Activated CD4-positive, alpha-beta T cell treated with anti-CD3 and anti-CD28 coated beads, Interleukin-2, amount 50 U/mL, for 48 hours (primary cell): ENCODE data around the gene IGF1R.
A peak's percentile ranks its signal among the peaks of the same experiment; 100 is the strongest.

Source experiments
- DNase-seq, 2 experiments: peaks; one replicate each; pipeline ENCODE4 v3.0.0-alpha.2; 2020

IGF1R gene

GRCh38 chr15:98865397-98866339, 217.3 kb downstream of the IGF1R start:
- DNase-seq = peak; percentile 74 to 76

- no peak for DNase-seq
These were observed 218.2 kb downstream of the IGF1R start for GRCh38 chr15:98866511-98866910.

GRCh38 chr15:98868564-98868963, 220.2 kb downstream of the IGF1R start:
- no peak for DNase-seq

- DNase-seq = no peak
These were observed 222.4 kb downstream of the IGF1R start for GRCh38 chr15:98870788-98871187.

GRCh38 chr15:98872774-98873173, 224.4 kb downstream of the IGF1R start:
- DNase-seq = no peak

- no peak for DNase-seq
These were observed 225.3 kb downstream of the IGF1R start for GRCh38 chr15:98873441-98874218.

- DNase-seq = no peak
These were observed 226.0 kb downstream of the IGF1R start for GRCh38 chr15:98874370-98874769.

- no peak for DNase-seq
These were observed 226.4 kb downstream of the IGF1R start for GRCh38 chr15:98874773-98875172.

GRCh38 chr15:98875309-98875708, 227.0 kb downstream of the IGF1R start:
- no peak for DNase-seq

- DNase-seq = no peak
These were observed 228.4 kb downstream of the IGF1R start for GRCh38 chr15:98876451-98877369.

- no peak for DNase-seq
These were observed 229.8 kb downstream of the IGF1R start for GRCh38 chr15:98878172-98878571.

- DNase-seq = no peak
These were observed 230.5 kb downstream of the IGF1R start for GRCh38 chr15:98878862-98879261.

- peak in 1 of 2 experiments; percentile 4 for DNase-seq
These were observed 233.5 kb downstream of the IGF1R start for GRCh38 chr15:98881526-98882520.

- no peak for DNase-seq
These were observed 235.1 kb downstream of the IGF1R start for GRCh38 chr15:98883478-98883877.

GRCh38 chr15:98884894-98885293, 236.6 kb downstream of the IGF1R start:
- no peak for DNase-seq

- DNase-seq = no peak
These were observed 239.6 kb downstream of the IGF1R start for GRCh38 chr15:98887976-98888375.

GRCh38 chr15:98888820-98889479, 240.6 kb downstream of the IGF1R start:
- no peak for DNase-seq

- no peak for DNase-seq
These were observed 241.8 kb downstream of the IGF1R start for GRCh38 chr15:98889930-98890695.

- no peak for DNase-seq
These were observed 243.0 kb downstream of the IGF1R start for GRCh38 chr15:98891301-98891700.

- no peak for DNase-seq
These were observed 245.1 kb downstream of the IGF1R start for GRCh38 chr15:98893401-98893800.
